ENCODE results near the gene CDT1. TPM values are rescaled to one million over a fixed set of nuclear protein-coding genes. Genes with fewer than 3 reads are reported as not detected.

CDT1 gene
- total and polyA plus RNA-seq, 2 experiments from 2014 or later, result 5.9 to 11.3 TPM

- H3K79me2 ChIP-seq (ENCODE audit: insufficient read depth), result peaks cover 27% of the 10 kb centered on the region; the same call in 1 of the 2 replicates
- H4K20me1 ChIP-seq (ENCODE audit: insufficient read depth), result no peaks in the 10 kb centered on the region
- H3K9ac ChIP-seq, result peak overlapping the region; percentile 79
- peak; percentile 24 for DNase-seq
- no peaks in the 10 kb centered on the region for H3K9me2 ChIP-seq (ENCODE audit: insufficient read depth)
- TF ChIP-seq EZH2 (IDR thresholded peaks at IDR 0.05; ENCODE audit: insufficient read depth, poor library complexity, severe bottlenecking) (no peak), EZH2phosphoT487 (IDR thresholded peaks at IDR 0.05; ENCODE audit: insufficient read depth, low read depth) (no peak)
- peak overlapping the region; percentile 74 for H3K4me2 ChIP-seq (ENCODE audit: unreplicated experiment)
- H3K9me3 ChIP-seq (ENCODE audit: low read depth), result no peaks in the 10 kb centered on the region
- H3K36me3 ChIP-seq (ENCODE audit: low read depth), result no peaks in the 10 kb centered on the region
- 9 to 18% methylated on average over 22 to 47 of the region's 53 CpGs for WGBS, 2 experiments (ENCODE audit: low coverage in 1 of 2, low lambda C conversion rate in 2 of 2, missing lambda C conversion rate in 2 of 2)
- peaks cover 8% of the 10 kb centered on the region; the same call in 1 of the 2 replicates for H3K4me1 ChIP-seq (ENCODE audit: insufficient read depth)
- no peak overlapping the region for H2AFZ ChIP-seq
- no peaks in the 10 kb centered on the region for H3K27me3 ChIP-seq (replicated peaks; ENCODE audit: insufficient read depth)
- no peaks in the 10 kb centered on the region; the same call in 1 of the 2 replicates for H3F3A ChIP-seq (ENCODE audit: insufficient read depth)
- in situ Hi-C loops (cut with MboI), result no loop called here
- peak overlapping the region; percentile 92 for H3K4me3 ChIP-seq
- no peak overlapping the region for H3K27ac ChIP-seq
Observed at GRCh38 chr16:88856122-88856827, 52.7 kb downstream of the CDT1 start.

- H3F3A ChIP-seq (ENCODE audit: insufficient read depth), result no peaks in the 10 kb centered on the region; the same call in 1 of the 2 replicates
- peaks cover 8% of the 10 kb centered on the region; the same call in 1 of the 2 replicates for H3K4me1 ChIP-seq (ENCODE audit: insufficient read depth)
- H3K9me3 ChIP-seq (ENCODE audit: low read depth), result no peaks in the 10 kb centered on the region
- peak within 1 kb of the TSS; percentile 89 for H2AFZ ChIP-seq
- in situ Hi-C loops (cut with MboI), result no loop called here
- no peaks in the 10 kb centered on the region for H4K20me1 ChIP-seq (ENCODE audit: insufficient read depth)
- peaks cover 27% of the 10 kb centered on the region; the same call in 1 of the 2 replicates for H3K79me2 ChIP-seq (ENCODE audit: insufficient read depth)
- H3K4me3 ChIP-seq, result peak within 1 kb of the TSS; percentile 92
- 0 out of 2 replicates have a peak within 1 kb of the TSS, but pooled peaks have one; percentile 6 for H3K27ac ChIP-seq
- DNase-seq, result peak; percentile 100
- WGBS, 2 experiments (ENCODE audit: low coverage in 1 of 2, low lambda C conversion rate in 2 of 2, missing lambda C conversion rate in 2 of 2), result 1 to 2% methylated on average over 79 to 80 of the region's 87 CpGs
- H3K27me3 ChIP-seq (replicated peaks; ENCODE audit: insufficient read depth), result no peaks in the 10 kb centered on the region
- peak within 1 kb of the TSS; percentile 79 for H3K9ac ChIP-seq
- no peaks in the 10 kb centered on the region for H3K9me2 ChIP-seq (ENCODE audit: insufficient read depth)
- H3K4me2 ChIP-seq (ENCODE audit: unreplicated experiment), result peak within 1 kb of the TSS; percentile 91
- no peaks in the 10 kb centered on the region for H3K36me3 ChIP-seq (ENCODE audit: low read depth)
- TF ChIP-seq EZH2phosphoT487 (IDR thresholded peaks at IDR 0.05; ENCODE audit: insufficient read depth, low read depth) (no peak), EZH2 (IDR thresholded peaks at IDR 0.05; ENCODE audit: insufficient read depth, poor library complexity, severe bottlenecking) (no peak)
Observed at GRCh38 chr16:88856828-88857727, 53.5 kb downstream of the CDT1 start, which contains the start of the genes GALNS and TRAPPC2L. GALNS (minus strand) TSS chr16:88856947; CDS start chr16:88856877, 70 bp downstream. TRAPPC2L (plus strand) TSS chr16:88857127; CDS start chr16:88857151, 24 bp downstream.

GRCh38 chr16:88857728-88858339, 54.2 kb downstream of the CDT1 start:
- peak overlapping the region; percentile 89 for H2AFZ ChIP-seq
- WGBS, 2 experiments (ENCODE audit: low coverage in 1 of 2, low lambda C conversion rate in 2 of 2, missing lambda C conversion rate in 2 of 2), result 12 to 14% methylated on average over 12 of the region's 12 CpGs

More at GRCh38 chr16:88857728-88858339, 54.2 kb downstream of the CDT1 start:
- no peaks in the 10 kb centered on the region for H3K36me3 ChIP-seq (ENCODE audit: low read depth)
- no peak overlapping the region for H3K27ac ChIP-seq
- in situ Hi-C loops (cut with MboI), result no loop called here
- peak; percentile 92 for DNase-seq
- H4K20me1 ChIP-seq (ENCODE audit: insufficient read depth), result no peaks in the 10 kb centered on the region
- no peaks in the 10 kb centered on the region for H3K27me3 ChIP-seq (replicated peaks; ENCODE audit: insufficient read depth)
- peak overlapping the region; percentile 92 for H3K4me3 ChIP-seq
- peaks cover 8% of the 10 kb centered on the region; the same call in 1 of the 2 replicates for H3K4me1 ChIP-seq (ENCODE audit: insufficient read depth)
- H3K9ac ChIP-seq, result peak overlapping the region; percentile 79
- H3F3A ChIP-seq (ENCODE audit: insufficient read depth), result no peaks in the 10 kb centered on the region; the same call in 1 of the 2 replicates
- peaks cover 27% of the 10 kb centered on the region; the same call in 1 of the 2 replicates for H3K79me2 ChIP-seq (ENCODE audit: insufficient read depth)
- H3K4me2 ChIP-seq (ENCODE audit: unreplicated experiment), result peak overlapping the region; percentile 91
- no peaks in the 10 kb centered on the region for H3K9me3 ChIP-seq (ENCODE audit: low read depth)
- no peaks in the 10 kb centered on the region for H3K9me2 ChIP-seq (ENCODE audit: insufficient read depth)
- TF ChIP-seq EZH2 (IDR thresholded peaks at IDR 0.05; ENCODE audit: insufficient read depth, poor library complexity, severe bottlenecking) (no peak), EZH2phosphoT487 (IDR thresholded peaks at IDR 0.05; ENCODE audit: insufficient read depth, low read depth) (no peak)

Other genes starting within 250 kb of the CDT1 start
- gene ZC3H18, start 233.4 kb upstream of the CDT1 start, total RNA-seq (2014; rRNA removed; shearing (Covaris generic)), result 8.9 and 9.7 TPM in 2 replicates
- gene ZC3H18, start 233.4 kb upstream of the CDT1 start, polyA plus RNA-seq (2016; fragmentation: Nextera tagmentation; extraction: Ambion mirVana), result 23.1 and 24.9 TPM in 2 replicates
- not detected in 2 replicates for gene IL17C, start 165.2 kb upstream of the CDT1 start, total RNA-seq (2014; rRNA removed; shearing (Covaris generic))
- gene IL17C, start 165.2 kb upstream of the CDT1 start, polyA plus RNA-seq (2016; fragmentation: Nextera tagmentation; extraction: Ambion mirVana), result not detected in 2 replicates
- gene CYBA, start 152.7 kb upstream of the CDT1 start, total RNA-seq (2014; rRNA removed; shearing (Covaris generic)), result 332 and 338 TPM in 2 replicates
- 270 and 283 TPM in 2 replicates for gene CYBA, start 152.7 kb upstream of the CDT1 start, polyA plus RNA-seq (2016; fragmentation: Nextera tagmentation; extraction: Ambion mirVana)
- 25.0 and 29.1 TPM in 2 replicates for gene MVD, start 140.7 kb upstream of the CDT1 start, total RNA-seq (2014; rRNA removed; shearing (Covaris generic))
- gene MVD, start 140.7 kb upstream of the CDT1 start, polyA plus RNA-seq (2016; fragmentation: Nextera tagmentation; extraction: Ambion mirVana), result 27.4 and 28.6 TPM in 2 replicates
- gene SNAI3, start 117.3 kb upstream of the CDT1 start, total RNA-seq (2014; rRNA removed; shearing (Covaris generic)), result not detected in 2 replicates
- gene SNAI3, start 117.3 kb upstream of the CDT1 start, polyA plus RNA-seq (2016; fragmentation: Nextera tagmentation; extraction: Ambion mirVana), result 0.35 and 0.71 TPM in 2 replicates
- gene RNF166, start 97.4 kb upstream of the CDT1 start, total RNA-seq (2014; rRNA removed; shearing (Covaris generic)), result 13.7 and 14.6 TPM in 2 replicates
- gene RNF166, start 97.4 kb upstream of the CDT1 start, polyA plus RNA-seq (2016; fragmentation: Nextera tagmentation; extraction: Ambion mirVana), result 8.2 and 8.9 TPM in 2 replicates
- gene CTU2, start 97.3 kb upstream of the CDT1 start, total RNA-seq (2014; rRNA removed; shearing (Covaris generic)), result 20.4 and 22.3 TPM in 2 replicates
- 16.1 and 17.1 TPM in 2 replicates for gene CTU2, start 97.3 kb upstream of the CDT1 start, polyA plus RNA-seq (2016; fragmentation: Nextera tagmentation; extraction: Ambion mirVana)
- 223 and 294 TPM in 2 replicates for gene PIEZO1, start 18.6 kb upstream of the CDT1 start, total RNA-seq (2014; rRNA removed; shearing (Covaris generic))
- gene PIEZO1, start 18.6 kb upstream of the CDT1 start, polyA plus RNA-seq (2016; fragmentation: Nextera tagmentation; extraction: Ambion mirVana), result 89.7 and 95.3 TPM in 2 replicates
- gene APRT, start 8.1 kb downstream of the CDT1 start, total RNA-seq (2014; rRNA removed; shearing (Covaris generic)), result 105 and 150 TPM in 2 replicates
- gene APRT, start 8.1 kb downstream of the CDT1 start, polyA plus RNA-seq (2016; fragmentation: Nextera tagmentation; extraction: Ambion mirVana), result 224 and 226 TPM in 2 replicates
- 21.5 and 24.0 TPM in 2 replicates for gene GALNS, start 53.2 kb downstream of the CDT1 start, total RNA-seq (2014; rRNA removed; shearing (Covaris generic))
- gene GALNS, start 53.2 kb downstream of the CDT1 start, polyA plus RNA-seq (2016; fragmentation: Nextera tagmentation; extraction: Ambion mirVana), result 38.8 and 39.0 TPM in 2 replicates
- gene TRAPPC2L, start 53.3 kb downstream of the CDT1 start, total RNA-seq (2014; rRNA removed; shearing (Covaris generic)), result 18.7 and 20.4 TPM in 2 replicates
- gene TRAPPC2L, start 53.3 kb downstream of the CDT1 start, polyA plus RNA-seq (2016; fragmentation: Nextera tagmentation; extraction: Ambion mirVana), result 83.2 and 90.9 TPM in 2 replicates
- not detected in 2 replicates for gene PABPN1L, start 62.9 kb downstream of the CDT1 start, total RNA-seq (2014; rRNA removed; shearing (Covaris generic))
- not detected in 2 replicates for gene PABPN1L, start 62.9 kb downstream of the CDT1 start, polyA plus RNA-seq (2016; fragmentation: Nextera tagmentation; extraction: Ambion mirVana)
- not detected in 2 replicates for gene CBFA2T3, start 173.4 kb downstream of the CDT1 start, total RNA-seq (2014; rRNA removed; shearing (Covaris generic))
- 0.08 TPM in 1 of 2 replicates, not detected in the other for gene CBFA2T3, start 173.4 kb downstream of the CDT1 start, polyA plus RNA-seq (2016; fragmentation: Nextera tagmentation; extraction: Ambion mirVana)